DND-41 (cell line): ENCODE results near the gene NAV3.

Experiments
- ATAC-seq: fragments of 200-7000 bp; cut with Tn5 transposase; 3 replicates; pipeline ENCODE4 v1.9.1; 2021; ENCODE audit warnings: low read depth; ENCODE audit not compliant: insufficient read depth
- DNase-seq: peaks from one replicate; pipeline ENCODE4 v3.0.0-alpha.2; 2020
- H2AFZ ChIP-seq: 2 replicates; pipeline ENCODE4 v1.6.0; 2012; ENCODE audit warnings: low read depth, low read length
- H3K27ac ChIP-seq: 2 replicates; pipeline ENCODE4 v1.5.1; 2012; ENCODE audit warnings: low read length, inconsistent platforms
- H3K27me3 ChIP-seq: fragments of 200-600 bp; sonication (generic); 2 replicates; pipeline ENCODE4 v1.6.0; 2012; ENCODE audit warnings: low read length, mild to moderate bottlenecking, inconsistent platforms; ENCODE audit not compliant: insufficient read depth, poor library complexity
- H3K36me3 ChIP-seq: 2 replicates; pipeline ENCODE4 v1.5.1; 2012; ENCODE audit warnings: low read length, inconsistent platforms; ENCODE audit not compliant: insufficient read depth
- H3K4me1 ChIP-seq: 2 replicates; pipeline ENCODE4 v1.5.1; 2012; ENCODE audit warnings: mild to moderate bottlenecking, low read length; ENCODE audit not compliant: insufficient read depth
- H3K4me2 ChIP-seq: 2 replicates; pipeline ENCODE4 v1.6.0; 2012; ENCODE audit warnings: mild to moderate bottlenecking, moderate library complexity, low read length, inconsistent platforms; ENCODE audit not compliant: insufficient read depth
- H3K4me3 ChIP-seq, 2 experiments: fragments of 200-600 bp in 1 of 2; shearing (Covaris generic) in 1 of 2; 2 replicates each; pipeline ENCODE4 v1.5.1; 2012 to 2016; ENCODE audit warnings: inconsistent platforms in 2 of 2, low read length in 2 of 2, mild to moderate bottlenecking in 2 of 2, low read depth in 1 of 2, moderate library complexity in 1 of 2
- H3K79me2 ChIP-seq: 2 replicates; pipeline ENCODE4 v1.6.0; 2012; ENCODE audit warnings: low read length, inconsistent platforms; ENCODE audit not compliant: insufficient read depth
- H3K9ac ChIP-seq: 2 replicates; pipeline ENCODE4 v1.6.0; 2012; ENCODE audit warnings: low read depth, mild to moderate bottlenecking, inconsistent platforms, low read length, moderate library complexity
- H3K9me3 ChIP-seq: 2 replicates; pipeline ENCODE4 v1.5.1; 2012; ENCODE audit warnings: low read length, moderate library complexity, mild to moderate bottlenecking, inconsistent platforms; ENCODE audit not compliant: insufficient read depth, severe bottlenecking
- H4K20me1 ChIP-seq: 2 replicates; pipeline ENCODE4 v1.6.0; 2012; ENCODE audit warnings: low read length; ENCODE audit not compliant: insufficient read depth
- EZH2 ChIP-seq: IDR thresholded peaks from 3 replicates; pipeline ENCODE4 v1.6.1; 2012; ENCODE audit warnings: borderline replicate concordance, low read depth, mild to moderate bottlenecking, moderate library complexity, low read length, inconsistent platforms; ENCODE audit not compliant: severe bottlenecking
- TF ChIP-seq, protein P1 (sequence below): IDR thresholded peaks from 2 replicates; pipeline ENCODE4 v1.5.1; 2012; ENCODE audit warnings: borderline replicate concordance, low read length, moderate library complexity, mild to moderate bottlenecking; ENCODE audit not compliant: poor library complexity, severe bottlenecking; ENCODE audit errors: extremely low read depth

The NAV3 gene

DNA sequence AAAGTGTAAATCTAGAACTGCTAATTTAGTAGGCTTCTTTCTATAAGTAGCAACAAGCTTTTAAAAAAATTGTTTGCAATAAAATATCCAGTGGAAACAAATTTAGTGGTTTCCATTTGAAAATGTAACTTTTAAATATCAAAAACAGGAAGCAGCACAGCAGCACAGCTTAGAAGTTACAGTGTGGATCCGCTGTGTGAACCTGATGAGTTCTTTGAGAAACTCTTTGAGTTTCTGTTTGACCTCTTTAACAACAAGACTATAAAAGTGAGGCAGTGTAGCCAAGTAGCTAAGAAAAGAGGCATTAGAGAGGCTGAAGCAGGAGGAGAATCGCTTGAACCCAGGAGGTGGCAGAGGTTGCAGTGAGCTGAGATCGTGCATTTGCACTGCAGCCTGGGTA, 178.3 kb downstream of the NAV3 start:
- no peak overlapping the region for H2AFZ ChIP-seq

DNA sequence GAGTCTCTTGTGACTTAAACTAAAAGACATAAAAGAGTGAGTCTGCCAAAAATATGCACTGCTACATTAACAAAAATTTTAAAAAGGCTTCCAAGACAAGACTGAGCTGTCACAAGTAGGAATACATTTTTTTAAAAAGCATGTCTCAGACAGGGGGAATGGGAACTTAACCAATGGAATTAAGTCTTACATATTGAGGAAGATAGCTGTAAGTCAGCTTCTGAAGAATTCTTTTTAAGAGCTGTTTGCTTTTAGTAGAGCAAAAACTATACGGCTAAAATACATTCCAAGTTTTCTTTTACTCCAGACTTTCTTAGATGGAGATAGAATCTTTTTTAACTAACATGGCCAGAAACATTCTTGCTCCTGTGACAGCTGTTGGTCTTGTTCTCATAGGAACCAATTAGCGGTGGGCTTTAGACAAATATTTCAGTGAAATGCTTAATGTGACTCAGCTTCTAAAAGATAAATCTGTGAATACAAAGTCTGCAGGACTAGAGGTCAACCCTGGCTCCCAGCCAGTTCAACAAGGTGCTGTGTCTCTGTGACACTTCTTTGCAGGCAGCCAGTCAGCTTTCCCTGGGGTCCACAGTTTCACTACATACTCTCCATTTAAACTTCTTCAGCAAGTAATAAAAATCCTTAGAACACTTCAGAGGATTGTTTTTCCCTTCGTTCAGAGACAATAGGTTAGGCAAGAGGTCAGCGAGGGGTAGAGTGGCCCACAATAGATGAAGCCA, 187.6 kb downstream of the NAV3 start:
- Histone ChIP-seq H3K27me3 (no peaks in the 10 kb centered on the region), H2AFZ (no peak overlapping the region), H3K9ac (no peak overlapping the region), H3K79me2 (no peaks in the 10 kb centered on the region), H3K9me3 (no peaks in the 10 kb centered on the region), H3K36me3 (no peaks in the 10 kb centered on the region), H3K4me3 (no peak overlapping the region), H3K27ac (no peak overlapping the region), H3K4me2 (no peak overlapping the region), H3K4me1 (no peaks in the 10 kb centered on the region), H4K20me1 (no peaks in the 10 kb centered on the region)
- TF ChIP-seq EZH2, result no peak
- TF ChIP-seq, protein P1, sequence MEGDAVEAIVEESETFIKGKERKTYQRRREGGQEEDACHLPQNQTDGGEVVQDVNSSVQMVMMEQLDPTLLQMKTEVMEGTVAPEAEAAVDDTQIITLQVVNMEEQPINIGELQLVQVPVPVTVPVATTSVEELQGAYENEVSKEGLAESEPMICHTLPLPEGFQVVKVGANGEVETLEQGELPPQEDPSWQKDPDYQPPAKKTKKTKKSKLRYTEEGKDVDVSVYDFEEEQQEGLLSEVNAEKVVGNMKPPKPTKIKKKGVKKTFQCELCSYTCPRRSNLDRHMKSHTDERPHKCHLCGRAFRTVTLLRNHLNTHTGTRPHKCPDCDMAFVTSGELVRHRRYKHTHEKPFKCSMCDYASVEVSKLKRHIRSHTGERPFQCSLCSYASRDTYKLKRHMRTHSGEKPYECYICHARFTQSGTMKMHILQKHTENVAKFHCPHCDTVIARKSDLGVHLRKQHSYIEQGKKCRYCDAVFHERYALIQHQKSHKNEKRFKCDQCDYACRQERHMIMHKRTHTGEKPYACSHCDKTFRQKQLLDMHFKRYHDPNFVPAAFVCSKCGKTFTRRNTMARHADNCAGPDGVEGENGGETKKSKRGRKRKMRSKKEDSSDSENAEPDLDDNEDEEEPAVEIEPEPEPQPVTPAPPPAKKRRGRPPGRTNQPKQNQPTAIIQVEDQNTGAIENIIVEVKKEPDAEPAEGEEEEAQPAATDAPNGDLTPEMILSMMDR, result no peak
- no peak for ATAC-seq
- DNase-seq, result no peak

More for the DNA sequence above, 178.3 kb downstream of the NAV3 start:
- no peak overlapping the region for H3K4me3 ChIP-seq
- H3K4me1 ChIP-seq, result no peaks in the 10 kb centered on the region
- no peak for ATAC-seq
- no peak for DNase-seq
- H3K36me3 ChIP-seq, result no peaks in the 10 kb centered on the region
- TF ChIP-seq, protein P1, result no peak
- no peak for TF ChIP-seq EZH2
- H3K9ac ChIP-seq, result no peak overlapping the region
- no peak overlapping the region for H3K4me2 ChIP-seq
- H3K27me3 ChIP-seq, result no peaks in the 10 kb centered on the region
- no peak overlapping the region for H3K27ac ChIP-seq
- no peaks in the 10 kb centered on the region for H3K9me3 ChIP-seq
- H3K79me2 ChIP-seq, result no peaks in the 10 kb centered on the region
- no peaks in the 10 kb centered on the region for H4K20me1 ChIP-seq

DNA sequence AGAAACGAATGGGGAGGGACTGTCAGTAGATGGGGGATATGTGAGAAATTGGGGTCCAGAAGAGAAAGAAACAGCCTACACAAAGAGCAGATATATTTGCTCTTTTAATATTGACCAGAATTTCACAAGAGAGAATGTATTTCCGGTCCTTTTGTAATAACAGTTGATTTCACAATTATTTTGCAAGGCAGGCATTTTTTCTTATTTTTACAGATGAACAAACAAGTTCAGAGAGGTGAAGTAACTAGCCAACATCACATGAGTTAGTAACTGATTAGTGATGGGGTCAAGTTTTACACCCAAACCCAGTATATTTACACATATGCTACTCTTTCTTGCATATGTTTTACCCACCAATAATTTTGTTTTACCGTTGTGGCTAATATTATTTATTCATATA, 188.2 kb downstream of the NAV3 start:
- Histone ChIP-seq H3K4me2 (no peak overlapping the region), H3K36me3 (no peaks in the 10 kb centered on the region)
- no peak for DNase-seq

More for the DNA sequence above, 188.2 kb downstream of the NAV3 start:
- no peaks in the 10 kb centered on the region for H3K79me2 ChIP-seq
- H3K27ac ChIP-seq, result no peak overlapping the region
- H4K20me1 ChIP-seq, result no peaks in the 10 kb centered on the region
- ATAC-seq, result no peak
- no peaks in the 10 kb centered on the region for H3K9me3 ChIP-seq
- H3K9ac ChIP-seq, result no peak overlapping the region
- H2AFZ ChIP-seq, result no peak overlapping the region
- TF ChIP-seq EZH2, result no peak
- TF ChIP-seq, protein P1, result no peak
- no peaks in the 10 kb centered on the region for H3K27me3 ChIP-seq
- H3K4me3 ChIP-seq, result no peak overlapping the region
- no peaks in the 10 kb centered on the region for H3K4me1 ChIP-seq
